Activated CD8-positive, alpha-beta T cell treated with anti-CD3 and anti-CD28 coated beads, Interleukin-2, amount 10 ng/mL, durations not matched to agents 7 days and 5 days (primary cell): ENCODE results near the gene UROC1. TPM values are rescaled to one million over a fixed set of nuclear protein-coding genes. Genes with fewer than 3 reads are reported as not detected.

Experiments
- ATAC-seq: fragments of 150-1000 bp; cut with Tn5 transposase; one replicate; pipeline ENCODE4 v1.10.0; 2021; ENCODE audit warnings: moderate library complexity
- CTCF ChIA-PET: fragments of 350-600 bp; sonication (Branson Sonifier 250); formaldehyde crosslinking; loops from one replicate; lab custom pipeline; 2021; ENCODE audit warnings: antibody characterized with exemption; lab: Charles Lee
- POLR2A ChIA-PET: fragments of 350-600 bp; sonication (Branson Sonifier 250); formaldehyde crosslinking; loops from one replicate; lab custom pipeline; 2021; ENCODE audit warnings: antibody characterized with exemption; lab: Charles Lee
- DNase-seq: peaks from one replicate; pipeline ENCODE4 v3.0.0-alpha.2; 2020
- H3K27ac Mint-ChIP-seq: one replicate; pipeline ENCODE4 v1.8.0; 2021; ENCODE audit warnings: mild to moderate bottlenecking, mixed read lengths
- H3K27me3 Mint-ChIP-seq: one replicate; pipeline ENCODE4 v1.8.0; 2021; ENCODE audit warnings: low read depth, mixed read lengths
- H3K36me3 Mint-ChIP-seq: one replicate; pipeline ENCODE4 v1.8.0; 2021; ENCODE audit warnings: low read depth, mixed read lengths
- H3K4me1 Mint-ChIP-seq: one replicate; pipeline ENCODE4 v1.8.0; 2021; ENCODE audit warnings: low read depth, mixed read lengths
- H3K4me3 Mint-ChIP-seq: one replicate; pipeline ENCODE4 v1.8.0; 2021; ENCODE audit warnings: mild to moderate bottlenecking, mixed read lengths
- H3K9me3 Mint-ChIP-seq: one replicate; pipeline ENCODE4 v1.8.0; 2022; ENCODE audit warnings: mixed read lengths; ENCODE audit not compliant: insufficient read depth
- total RNA-seq, 2 experiments: library from RNA; stranded (reverse); gene quantifications; one replicate each; pipeline ENCODE4 v1.2.3, GENCODE V29; 2021

UROC1 gene
- total RNA-seq, 2 experiments from 2014 or later, result 0.13 TPM; not detected in 1

DNA sequence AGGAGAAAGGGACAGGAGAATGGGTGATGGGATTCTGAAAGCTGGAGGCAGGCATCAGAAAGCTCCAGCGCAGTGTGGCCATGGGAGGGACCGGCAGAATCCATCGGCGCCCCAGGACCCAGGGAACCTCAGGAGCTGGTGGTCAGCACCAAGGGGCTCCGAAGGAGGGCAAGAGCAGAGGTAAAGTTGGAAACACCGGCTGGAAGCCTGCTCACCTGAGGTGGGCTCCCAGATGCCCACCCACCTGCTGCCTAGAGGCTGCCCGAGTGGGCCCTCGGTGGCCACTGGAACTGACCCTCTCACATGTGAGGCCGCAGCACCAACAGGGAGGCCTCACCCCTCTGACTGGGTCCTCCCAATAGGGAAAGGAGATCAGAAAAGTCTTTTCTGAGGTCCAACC, 31.6 kb downstream of the UROC1 start:
- H3K36me3 Mint-ChIP-seq, result no peaks in the 10 kb centered on the region
- CTCF ChIA-PET, result no interaction called here
- no peaks in the 10 kb centered on the region for H3K27me3 Mint-ChIP-seq
- H3K4me3 Mint-ChIP-seq, result no peak overlapping the region
- no peak for ATAC-seq
- no peaks in the 10 kb centered on the region for H3K9me3 Mint-ChIP-seq
- H3K4me1 Mint-ChIP-seq, result peaks cover 14% of the 10 kb centered on the region
- no peak overlapping the region for H3K27ac Mint-ChIP-seq
- DNase-seq, result no peak
- POLR2A ChIA-PET, result interaction anchor here (1.4 kb wide), 1 partner anchor 10 kb away, joined by 4 read pairs; no protein-coding TSS in a partner anchor

DNA sequence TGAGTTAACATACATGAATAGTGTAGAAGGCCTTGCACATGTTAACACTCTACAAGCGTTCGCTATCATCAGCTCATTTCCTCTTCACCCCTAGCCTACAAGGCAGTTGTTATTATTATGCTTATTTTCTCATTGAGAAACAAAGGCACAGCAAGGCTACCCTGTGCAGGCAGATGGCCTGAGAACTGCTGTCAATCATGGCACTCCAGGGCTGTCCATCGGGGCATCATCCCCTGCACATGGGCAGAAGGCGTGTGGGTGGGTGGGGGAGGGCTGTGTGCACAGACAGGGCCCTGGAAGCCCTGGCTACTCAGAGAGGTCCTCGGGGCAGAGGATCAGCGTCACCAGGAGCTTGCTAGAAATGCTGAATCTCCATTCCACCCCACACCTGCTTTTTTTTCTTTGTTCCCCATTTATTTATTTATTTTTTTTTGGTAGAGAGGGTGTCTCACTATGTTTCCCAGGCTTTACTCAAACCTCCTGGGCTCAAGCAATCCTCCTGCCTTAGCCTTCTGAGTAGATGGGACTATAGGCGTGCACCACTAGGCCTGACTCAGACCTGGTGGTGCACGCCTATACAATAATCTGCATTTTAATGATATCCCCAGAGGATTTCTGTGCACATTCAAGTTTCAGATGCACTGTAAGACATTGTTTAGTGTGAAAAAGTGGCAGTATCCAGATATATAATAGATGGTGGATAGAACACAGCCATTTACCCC, 32.2 kb downstream of the UROC1 start:
- H3K36me3 Mint-ChIP-seq, result no peaks in the 10 kb centered on the region
- no peak overlapping the region for H3K4me3 Mint-ChIP-seq
- DNase-seq, result no peak
- CTCF ChIA-PET, result no interaction called here
- no peak overlapping the region for H3K27ac Mint-ChIP-seq
- peaks cover 14% of the 10 kb centered on the region for H3K4me1 Mint-ChIP-seq
- no peak for ATAC-seq
- H3K27me3 Mint-ChIP-seq, result no peaks in the 10 kb centered on the region
- no peaks in the 10 kb centered on the region for H3K9me3 Mint-ChIP-seq
- POLR2A ChIA-PET, result no interaction called here

DNA sequence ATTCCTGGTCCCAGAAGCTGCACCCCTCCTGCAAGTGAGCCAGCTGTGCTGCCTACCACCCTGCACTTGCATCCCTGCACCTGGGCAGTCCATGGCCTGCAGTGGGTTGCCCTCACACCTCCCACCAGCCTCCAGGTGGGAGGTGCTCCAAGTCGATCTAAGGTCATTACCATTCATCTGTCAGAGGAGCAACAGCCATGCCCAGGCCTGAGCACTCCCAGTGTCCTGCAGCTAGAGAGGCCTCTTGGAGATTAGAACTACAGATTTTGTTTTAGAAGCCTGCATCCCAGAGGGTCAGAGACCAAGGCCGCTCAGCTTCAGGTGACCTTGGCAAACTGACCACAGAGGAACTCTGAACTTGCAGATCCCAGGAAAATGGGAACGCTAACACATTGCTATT, 32.9 kb downstream of the UROC1 start:
- Mint-ChIP-seq H3K4me3 (no peak overlapping the region), H3K4me1 (peaks cover 14% of the 10 kb centered on the region), H3K27me3 (no peaks in the 10 kb centered on the region), H3K9me3 (no peaks in the 10 kb centered on the region), H3K36me3 (no peaks in the 10 kb centered on the region), H3K27ac (no peak overlapping the region)
- DNase-seq (no peak), ATAC-seq (no peak)
- CTCF ChIA-PET, result no interaction called here
- POLR2A ChIA-PET, result no interaction called here

DNA sequence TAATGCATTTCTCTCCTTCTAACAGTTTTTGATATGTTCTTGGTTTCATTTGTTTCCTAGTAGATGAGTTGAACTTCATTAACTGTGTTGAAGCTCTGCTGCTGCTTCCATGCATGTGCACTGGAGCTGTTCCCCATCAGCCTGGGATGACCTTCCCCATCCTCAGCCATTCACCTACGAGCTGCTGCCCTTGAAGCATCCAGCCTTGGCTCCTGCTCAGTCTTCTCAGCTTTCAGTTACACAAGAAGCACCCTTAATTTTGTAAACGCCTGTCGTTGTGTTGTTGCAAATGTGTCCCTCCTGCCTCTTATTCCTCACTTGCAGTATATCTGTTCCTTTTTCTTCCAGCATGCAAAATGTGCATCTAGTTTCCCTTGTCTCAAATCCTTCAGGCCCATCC, 33.4 kb downstream of the UROC1 start:
- no peaks in the 10 kb centered on the region for H3K36me3 Mint-ChIP-seq
- H3K4me3 Mint-ChIP-seq, result no peak overlapping the region
- DNase-seq (no peak), ATAC-seq (no peak)
- no peaks in the 10 kb centered on the region for H3K9me3 Mint-ChIP-seq
- no peak overlapping the region for H3K27ac Mint-ChIP-seq
- ChIA-PET POLR2A (no interaction called here), CTCF (no interaction called here)
- peaks cover 14% of the 10 kb centered on the region for H3K4me1 Mint-ChIP-seq
- H3K27me3 Mint-ChIP-seq, result no peaks in the 10 kb centered on the region

DNA sequence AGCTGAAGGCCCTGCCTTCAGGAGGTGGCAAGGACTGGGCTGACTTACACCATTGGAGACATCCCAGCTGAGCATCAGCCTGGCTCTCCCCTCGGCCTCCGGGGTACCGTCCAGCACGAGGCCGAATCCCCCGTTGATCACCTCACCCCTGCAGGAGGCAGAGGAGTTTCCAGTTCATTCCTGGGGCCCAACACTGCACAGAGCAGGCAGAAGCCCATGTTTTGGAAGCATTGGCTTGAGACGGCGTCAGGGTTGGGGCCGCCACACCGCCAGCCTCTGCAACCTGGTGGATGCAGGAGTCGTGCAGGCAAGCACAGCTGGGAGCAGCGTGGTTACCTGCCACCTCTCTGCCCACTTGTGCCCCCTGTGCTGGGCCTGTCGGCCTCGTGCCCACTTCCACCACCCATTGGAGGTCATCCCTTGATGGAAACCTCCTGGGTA, 34.2 kb downstream of the UROC1 start:
- ChIA-PET POLR2A (no interaction called here), CTCF (no interaction called here)
- H3K4me1 Mint-ChIP-seq, result peaks cover 14% of the 10 kb centered on the region

DNA sequence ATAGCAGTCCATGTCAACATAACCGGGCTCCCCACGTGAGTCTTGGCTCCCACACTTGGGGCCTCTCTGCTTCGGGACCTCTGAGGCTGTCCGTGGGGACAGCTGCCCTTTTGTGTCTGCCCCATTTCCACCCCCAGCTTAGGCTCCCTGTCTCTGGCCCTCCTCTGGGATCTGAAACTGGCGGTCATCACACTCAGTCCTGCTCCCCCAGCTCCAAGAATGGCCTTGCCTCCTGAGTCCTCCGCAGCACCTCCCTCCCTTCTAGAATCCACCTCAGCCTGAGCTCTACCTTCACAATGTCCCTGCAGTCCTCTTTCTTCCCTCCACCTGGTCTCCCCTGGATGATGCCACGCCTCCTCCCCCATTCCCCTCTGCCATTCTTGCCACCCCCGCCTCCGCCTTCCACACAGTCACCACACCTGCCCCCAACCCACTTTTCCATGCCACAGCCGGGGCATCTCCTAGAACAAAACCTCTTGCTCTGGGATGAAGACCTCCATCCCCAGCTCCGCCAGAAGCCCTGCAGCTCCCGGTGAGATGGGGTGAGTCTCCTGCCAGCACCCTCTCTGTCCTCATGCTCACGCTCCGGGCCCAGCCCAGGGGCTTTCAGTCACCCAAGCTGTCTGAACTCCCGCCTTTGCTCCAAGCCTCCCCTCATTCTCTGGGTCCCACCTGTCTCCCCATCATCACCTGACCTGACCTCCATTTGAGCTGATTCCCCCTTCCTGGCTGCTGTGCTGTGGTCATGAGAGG, 34.9 kb downstream of the UROC1 start:
- Mint-ChIP-seq H3K9me3 (no peaks in the 10 kb centered on the region), H3K4me3 (no peak overlapping the region), H3K27ac (no peak overlapping the region), H3K4me1 (peaks cover 14% of the 10 kb centered on the region), H3K27me3 (peaks cover 2% of the 10 kb centered on the region), H3K36me3 (no peaks in the 10 kb centered on the region)
- ChIA-PET CTCF (no interaction called here), POLR2A (no interaction called here)
- DNase-seq (no peak), ATAC-seq (no peak)

More for the DNA sequence above, 34.2 kb downstream of the UROC1 start:
- no peaks in the 10 kb centered on the region for H3K9me3 Mint-ChIP-seq
- no peak for DNase-seq
- ATAC-seq, result no peak
- H3K27me3 Mint-ChIP-seq, result no peaks in the 10 kb centered on the region
- no peaks in the 10 kb centered on the region for H3K36me3 Mint-ChIP-seq
- H3K27ac Mint-ChIP-seq, result no peak overlapping the region
- no peak overlapping the region for H3K4me3 Mint-ChIP-seq

DNA sequence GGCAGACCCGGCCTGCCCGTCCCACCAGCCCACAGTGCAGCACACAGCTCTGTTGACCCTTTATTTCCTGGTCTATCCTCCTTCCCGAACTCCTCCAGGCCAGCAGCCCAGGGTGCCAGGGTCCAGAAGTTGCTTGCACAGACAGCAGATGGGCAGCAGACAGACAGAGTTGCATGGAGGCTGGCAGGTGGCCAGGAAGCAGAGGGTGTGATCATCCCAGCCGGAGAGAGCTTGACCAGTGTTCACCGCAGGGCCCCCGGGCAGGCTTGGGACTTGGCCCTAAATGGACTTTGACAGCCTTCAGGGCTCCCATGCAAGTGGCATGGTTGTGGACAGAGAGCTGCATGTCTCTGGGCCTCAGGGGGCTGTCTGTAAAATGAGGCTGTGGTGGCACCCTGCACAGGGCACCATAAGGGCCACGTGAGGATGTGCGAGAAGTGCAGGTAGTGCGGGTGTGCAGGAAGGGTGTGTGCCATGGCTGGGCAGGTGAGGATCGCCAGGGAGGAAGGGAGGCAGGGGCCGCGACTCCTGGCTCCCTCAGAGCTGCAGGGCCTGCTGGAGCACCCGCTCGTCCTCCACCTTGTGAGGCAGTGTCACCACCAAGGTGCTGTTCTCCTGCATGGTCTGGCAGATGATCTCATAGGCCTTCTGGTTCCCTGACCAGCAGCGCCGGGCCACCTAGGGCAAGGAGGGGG, 35.6 kb downstream of the UROC1 start:
- H3K4me1 Mint-ChIP-seq, result peaks cover 10% of the 10 kb centered on the region
- no peak overlapping the region for H3K4me3 Mint-ChIP-seq
- POLR2A ChIA-PET, result no interaction called here
- H3K27ac Mint-ChIP-seq, result no peak overlapping the region
- H3K9me3 Mint-ChIP-seq, result no peaks in the 10 kb centered on the region
- DNase-seq, result no peak
- no peak for ATAC-seq
- CTCF ChIA-PET, result no interaction called here
- no peaks in the 10 kb centered on the region for H3K36me3 Mint-ChIP-seq
- H3K27me3 Mint-ChIP-seq, result peaks cover 5% of the 10 kb centered on the region

DNA sequence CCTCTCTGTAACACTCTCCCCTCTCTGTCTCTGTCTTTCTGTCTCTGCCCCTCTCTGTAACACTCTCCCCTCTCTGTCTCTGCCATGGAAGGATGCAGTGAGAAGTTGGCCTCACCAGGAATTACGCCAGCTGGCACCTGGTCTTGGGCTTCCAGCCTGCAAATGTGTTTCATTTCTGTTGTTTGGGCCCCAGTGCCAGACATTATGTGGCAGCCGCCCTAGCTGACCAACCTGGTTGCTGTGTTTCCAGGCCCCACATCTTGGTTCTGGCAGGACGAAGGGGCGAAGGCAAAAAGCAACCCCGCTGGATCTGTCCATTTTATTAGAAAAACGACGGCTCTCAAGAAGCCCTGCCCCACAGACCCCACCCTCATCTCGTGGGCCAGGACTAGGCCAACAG, 36.7 kb downstream of the UROC1 start:
- no peaks in the 10 kb centered on the region for H3K9me3 Mint-ChIP-seq
- ChIA-PET CTCF (no interaction called here), POLR2A (interaction anchor here (0.7 kb wide), 1 partner anchor 16 kb away, joined by 3 read pairs; no protein-coding TSS in a partner anchor)
- DNase-seq (no peak), ATAC-seq (no peak)
- H3K27ac Mint-ChIP-seq, result no peak overlapping the region
- no peaks in the 10 kb centered on the region for H3K36me3 Mint-ChIP-seq
- peaks cover 7% of the 10 kb centered on the region for H3K4me1 Mint-ChIP-seq
- peaks cover 5% of the 10 kb centered on the region for H3K27me3 Mint-ChIP-seq
- no peak overlapping the region for H3K4me3 Mint-ChIP-seq

DNA sequence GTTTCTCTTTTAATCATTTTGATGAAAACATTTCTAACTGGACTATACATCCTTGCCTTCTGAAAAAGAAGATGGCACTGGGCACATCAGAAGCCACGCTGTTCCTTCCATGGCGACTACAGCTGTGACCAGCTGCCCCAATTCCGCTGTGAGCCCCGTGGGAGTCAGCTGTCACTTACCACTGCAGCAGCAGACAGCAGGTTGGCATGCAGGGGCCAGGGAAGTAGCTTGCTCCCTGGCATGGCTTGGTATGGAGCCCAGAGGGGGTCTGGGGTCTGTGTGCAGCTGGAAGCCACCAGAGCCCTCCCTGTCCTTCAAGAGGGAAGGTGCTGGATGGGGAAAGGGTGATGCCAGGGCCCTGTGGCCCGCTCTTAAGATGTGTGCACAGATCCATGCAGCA, 37.4 kb downstream of the UROC1 start:
- CTCF ChIA-PET, result no interaction called here
- Mint-ChIP-seq H3K27me3 (peaks cover 5% of the 10 kb centered on the region), H3K4me1 (peaks cover 7% of the 10 kb centered on the region), H3K27ac (no peak overlapping the region), H3K9me3 (no peaks in the 10 kb centered on the region), H3K36me3 (no peaks in the 10 kb centered on the region), H3K4me3 (no peak overlapping the region)
- POLR2A ChIA-PET, result no interaction called here
- DNase-seq, result no peak
- ATAC-seq, result no peak

DNA sequence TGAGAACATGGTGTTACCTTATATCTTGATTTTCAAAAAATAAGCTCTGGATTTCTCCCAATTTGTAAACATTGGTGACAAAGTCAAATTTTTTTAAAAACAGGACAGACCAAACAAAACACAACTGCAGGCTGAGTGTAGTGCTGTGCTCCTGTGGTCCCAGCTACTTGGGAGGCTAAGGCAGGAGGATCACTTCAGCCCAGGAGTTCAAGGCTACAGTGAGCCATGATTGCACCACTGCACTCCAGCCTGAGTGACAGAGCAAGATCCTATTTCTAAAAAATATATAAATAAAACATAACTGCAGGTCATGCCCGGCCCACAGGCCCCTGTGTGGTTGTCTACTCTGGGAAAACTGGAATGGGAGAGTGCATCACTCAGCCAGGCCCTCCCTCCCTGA, 37.9 kb downstream of the UROC1 start:
- H3K27ac Mint-ChIP-seq, result no peak overlapping the region
- DNase-seq (no peak), ATAC-seq (no peak)
- peaks cover under 1% of the 10 kb centered on the region for H3K36me3 Mint-ChIP-seq
- POLR2A ChIA-PET, result no interaction called here
- no peak overlapping the region for H3K4me3 Mint-ChIP-seq
- CTCF ChIA-PET, result no interaction called here
- peaks cover 5% of the 10 kb centered on the region for H3K27me3 Mint-ChIP-seq
- peaks cover 9% of the 10 kb centered on the region for H3K4me1 Mint-ChIP-seq
- H3K9me3 Mint-ChIP-seq, result no peaks in the 10 kb centered on the region

DNA sequence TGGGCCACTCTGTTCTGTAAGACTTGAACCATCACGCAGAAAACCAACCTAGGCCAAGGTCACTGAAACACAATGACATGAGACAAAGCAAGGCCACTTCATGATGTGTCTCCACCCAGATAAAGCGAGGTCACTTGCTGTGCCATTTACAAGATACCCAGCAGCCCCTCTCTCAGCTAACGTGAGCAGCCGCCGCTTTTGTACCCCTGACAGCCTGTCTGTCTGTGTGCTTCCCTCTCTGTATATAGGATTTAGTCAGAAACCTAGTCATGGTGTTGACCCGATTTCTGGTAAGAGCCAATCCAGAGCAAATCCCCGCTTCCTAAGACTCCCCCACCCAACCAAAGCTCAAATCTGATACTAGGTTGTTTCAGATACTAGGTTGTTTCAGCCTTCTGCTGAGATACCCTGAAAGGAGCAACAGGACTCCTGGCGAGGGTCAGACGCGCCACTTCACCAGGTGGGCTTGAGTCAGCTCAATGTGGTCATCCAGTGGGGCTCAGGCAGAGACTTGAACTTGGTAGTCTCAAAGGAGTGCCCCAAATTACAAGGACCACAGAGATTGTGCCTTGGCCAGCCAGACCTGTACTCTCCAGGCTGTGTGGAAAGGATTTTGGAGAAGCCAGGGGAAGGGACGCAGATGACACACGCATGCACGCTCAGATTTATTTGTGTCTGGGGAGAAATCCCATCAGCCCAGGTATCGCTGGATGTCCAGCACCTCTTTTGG, 38.8 kb downstream of the UROC1 start:
- Mint-ChIP-seq H3K4me3 (no peak overlapping the region), H3K9me3 (no peaks in the 10 kb centered on the region), H3K27ac (no peak overlapping the region), H3K27me3 (peaks cover 5% of the 10 kb centered on the region), H3K4me1 (peaks cover 17% of the 10 kb centered on the region), H3K36me3 (peaks cover 6% of the 10 kb centered on the region)
- CTCF ChIA-PET, result no interaction called here
- POLR2A ChIA-PET, result interaction anchor here (0.6 kb wide), 2 partner anchors 10 to 299 kb away, joined by 3 read pairs; no protein-coding TSS in a partner anchor
- no peak for ATAC-seq
- no peak for DNase-seq
